NCI-H82 treated with DMSO at 0.1 percent for 48 hours (cell line): ENCODE results near the gene ARTN.

Experiments used
- DNase-seq: peaks from one replicate; lab custom pipeline; 2025; ENCODE audit not compliant: unreplicated experiment; lab: John Stamatoyannopoulos, UW

ARTN gene

GRCh38 chr1:43969746-43970466, 36.3 kb downstream of the ARTN start, which contains the start of gene DPH2:
Gene DPH2, plus strand, starts transcription at chr1:43970010. Its CDS starts 166 bp downstream, at chr1:43970176.
- DNase-seq, result peak; percentile 94

- no peak for DNase-seq
These were observed 36.9 kb downstream of the ARTN start for GRCh38 chr1:43970502-43970901.

GRCh38 chr1:43970911-43971310, 37.3 kb downstream of the ARTN start:
- DNase-seq, result no peak

- DNase-seq, result no peak
These were observed 37.9 kb downstream of the ARTN start for GRCh38 chr1:43971336-43971980.

- peak; percentile 50 for DNase-seq
These were observed 40.4 kb downstream of the ARTN start for GRCh38 chr1:43973981-43974442.

GRCh38 chr1:43974443-43975248, 41.0 kb downstream of the ARTN start, which contains the start of gene ATP6V0B:
Gene ATP6V0B, plus strand, starts transcription at chr1:43974960. Its CDS starts 81 bp downstream, at chr1:43975041.
- DNase-seq, result peak; percentile 94

GRCh38 chr1:43975249-43975961, 41.8 kb downstream of the ARTN start:
- no peak for DNase-seq

GRCh38 chr1:43976045-43976444, 42.4 kb downstream of the ARTN start:
- DNase-seq, result no peak

GRCh38 chr1:43976890-43977289, 43.3 kb downstream of the ARTN start:
- no peak for DNase-seq

- DNase-seq, result no peak
These were observed 44.0 kb downstream of the ARTN start for GRCh38 chr1:43977376-43978263.

GRCh38 chr1:43978264-43978550, 44.6 kb downstream of the ARTN start:
- no peak for DNase-seq

GRCh38 chr1:43978551-43979260, 45.1 kb downstream of the ARTN start, which contains the start of gene B4GALT2:
Gene B4GALT2, plus strand, starts transcription at chr1:43979210. Its CDS starts 1,951 bp downstream, at chr1:43981161.
- DNase-seq, result peak; percentile 20

GRCh38 chr1:43979261-43979527, 45.6 kb downstream of the ARTN start:
- DNase-seq, result no peak

- no peak for DNase-seq
These were observed 46.1 kb downstream of the ARTN start for GRCh38 chr1:43979528-43980254.

- DNase-seq, result no peak
These were observed 46.9 kb downstream of the ARTN start for GRCh38 chr1:43980255-43981134.

GRCh38 chr1:43981135-43981491, 47.5 kb downstream of the ARTN start:
- DNase-seq, result no peak

GRCh38 chr1:43981636-43982035, 48.0 kb downstream of the ARTN start:
- DNase-seq, result no peak

- DNase-seq, result no peak
These were observed 48.6 kb downstream of the ARTN start for GRCh38 chr1:43982241-43982640.
